Measurements from ENCODE around the gene CSNK1G2. TPM values are rescaled to one million over a fixed set of nuclear protein-coding genes. Genes with fewer than 3 reads are reported as not detected.

Gene CSNK1G2
- total RNA-seq, 1 experiment from 2014 or later, result 44.4 TPM

- Mint-ChIP-seq H3K36me3 (ENCODE audit: insufficient read depth, unreplicated experiment) (peaks cover 45% of the 10 kb centered on the region), H3K4me1 (ENCODE audit: low read depth, unreplicated experiment) (no peaks in the 10 kb centered on the region), H3K27me3 (ENCODE audit: insufficient read depth, unreplicated experiment) (no peaks in the 10 kb centered on the region), H3K27ac (ENCODE audit: unreplicated experiment) (peak overlapping the region; percentile 32), H3K9me3 (ENCODE audit: unreplicated experiment) (no peaks in the 10 kb centered on the region), H3K4me3 (ENCODE audit: unreplicated experiment) (no peak overlapping the region)
- BruUV-seq (replicated peaks), result no TSS peak
- POLR2A ChIA-PET, result no interaction called here
- Histone ChIP-seq H3K4me3 (ENCODE audit: low read depth, low read length) (no peak overlapping the region), H3K27me3 (replicated peaks; ENCODE audit: control insufficient read depth, insufficient read depth, low read length) (no peaks in the 10 kb centered on the region), H3K4me1 (peaks cover 16% of the 10 kb centered on the region), H3K9me3 (no peaks in the 10 kb centered on the region), H3K36me3 (ENCODE audit: control insufficient read depth, insufficient read depth, low read length) (0 out of 2 replicates have a peak, but pooled peaks cover 3% of the 10 kb centered on the region)
- no peak for TF ChIP-seq CTCF (IDR thresholded peaks at IDR 0.05; ENCODE audit: insufficient read depth in 1 of 2, low read depth in 1 of 2, low read length in 1 of 2, severe bottlenecking in 1 of 2, unreplicated experiment in 1 of 2)
- CTCF ChIA-PET, result interaction anchor here (0.6 kb wide), 1 partner anchor 11 kb away, joined by 4 read pairs; no protein-coding TSS in a partner anchor
- intact Hi-C loops (cut with micrococcal nuclease; ENCODE audit: unreplicated experiment), result no loop called here
- DNase-seq, result no peak
Measured at GRCh38 chr19:1910177-1910576, 30.8 kb upstream of the CSNK1G2 start.

GRCh38 chr19:1911098-1911497 lies 29.9 kb upstream of the CSNK1G2 start:
- no TSS peak for BruUV-seq (replicated peaks)
- H3K36me3 Mint-ChIP-seq (ENCODE audit: insufficient read depth, unreplicated experiment), result peaks cover 43% of the 10 kb centered on the region
- no peak overlapping the region for H3K4me3 Mint-ChIP-seq (ENCODE audit: unreplicated experiment)
- no peak for DNase-seq
- Histone ChIP-seq H3K27me3 (replicated peaks; ENCODE audit: control insufficient read depth, insufficient read depth, low read length) (no peaks in the 10 kb centered on the region), H3K4me1 (peaks cover 16% of the 10 kb centered on the region), H3K4me3 (ENCODE audit: low read depth, low read length) (no peak overlapping the region), H3K9me3 (no peaks in the 10 kb centered on the region), H3K36me3 (ENCODE audit: control insufficient read depth, insufficient read depth, low read length) (0 out of 2 replicates have a peak, but pooled peaks cover 3% of the 10 kb centered on the region)
- no peaks in the 10 kb centered on the region for H3K27me3 Mint-ChIP-seq (ENCODE audit: insufficient read depth, unreplicated experiment)
- CTCF ChIA-PET, result interaction anchor here (0.6 kb wide), 1 partner anchor 8 kb away, joined by 4 read pairs; no protein-coding TSS in a partner anchor
- no peaks in the 10 kb centered on the region for H3K4me1 Mint-ChIP-seq (ENCODE audit: low read depth, unreplicated experiment)
- POLR2A ChIA-PET, result no interaction called here
- TF ChIP-seq CTCF (IDR thresholded peaks at IDR 0.05; ENCODE audit: insufficient read depth in 1 of 2, low read depth in 1 of 2, low read length in 1 of 2, severe bottlenecking in 1 of 2, unreplicated experiment in 1 of 2), result no peak
- no peak overlapping the region for H3K27ac Mint-ChIP-seq (ENCODE audit: unreplicated experiment)
- no peaks in the 10 kb centered on the region for H3K9me3 Mint-ChIP-seq (ENCODE audit: unreplicated experiment)
- intact Hi-C loops (cut with micrococcal nuclease; ENCODE audit: unreplicated experiment), result no loop called here

GRCh38 chr19:1911995-1912394 lies 29.0 kb upstream of the CSNK1G2 start:
- no peaks in the 10 kb centered on the region for H3K4me1 Mint-ChIP-seq (ENCODE audit: low read depth, unreplicated experiment)
- H3K36me3 ChIP-seq (ENCODE audit: control insufficient read depth, insufficient read depth, low read length), result peaks cover 4% of the 10 kb centered on the region; the same call in 1 of the 2 replicates
- no peak overlapping the region for H3K27ac Mint-ChIP-seq (ENCODE audit: unreplicated experiment)
- intact Hi-C loops (cut with micrococcal nuclease; ENCODE audit: unreplicated experiment), result no loop called here
- peaks cover 40% of the 10 kb centered on the region for H3K36me3 Mint-ChIP-seq (ENCODE audit: insufficient read depth, unreplicated experiment)
- ChIA-PET CTCF (no interaction called here), POLR2A (no interaction called here)
- H3K4me3 ChIP-seq (ENCODE audit: low read depth, low read length), result no peak overlapping the region
- no TSS peak for BruUV-seq (replicated peaks)
- no peaks in the 10 kb centered on the region for H3K9me3 Mint-ChIP-seq (ENCODE audit: unreplicated experiment)
- H3K27me3 Mint-ChIP-seq (ENCODE audit: insufficient read depth, unreplicated experiment), result no peaks in the 10 kb centered on the region
- no peaks in the 10 kb centered on the region for H3K27me3 ChIP-seq (replicated peaks; ENCODE audit: control insufficient read depth, insufficient read depth, low read length)
- DNase-seq, result no peak
- no peak overlapping the region for H3K4me3 Mint-ChIP-seq (ENCODE audit: unreplicated experiment)
- H3K4me1 ChIP-seq, result peaks cover 13% of the 10 kb centered on the region
- TF ChIP-seq CTCF (IDR thresholded peaks at IDR 0.05; ENCODE audit: insufficient read depth in 1 of 2, low read depth in 1 of 2, low read length in 1 of 2, severe bottlenecking in 1 of 2, unreplicated experiment in 1 of 2), result no peak
- no peaks in the 10 kb centered on the region for H3K9me3 ChIP-seq
